Measurements from ENCODE around the gene MYO19. TPM values are rescaled to one million over a fixed set of nuclear protein-coding genes. Genes with fewer than 3 reads are reported as not detected.
A peak's percentile ranks its signal among the peaks of the same experiment; 100 is the strongest.

The MYO19 gene
- total RNA-seq, 1 experiment from 2014 or later = 167 TPM

GRCh38 chr17:36482611-36483504 lies 51.8 kb downstream of the MYO19 start:
- Histone ChIP-seq H3K27me3 (ENCODE audit: insufficient read depth, low read length) (peaks cover 5% of the 10 kb centered on the region; the same call in 1 of the 2 replicates), H4K20me1 (ENCODE audit: insufficient read depth) (no peaks in the 10 kb centered on the region), H3K27ac (ENCODE audit: low read depth, low read length) (no peak overlapping the region), H3K4me3 (replicated peaks in 1 of 2; ENCODE audit: low read depth in 1 of 2, low read length in 2 of 2) (no peak overlapping the region), H3K9me2 (ENCODE audit: insufficient read depth) (no peaks in the 10 kb centered on the region), H2AFZ (ENCODE audit: low read depth, low read length, poor library complexity, severe bottlenecking) (peak overlapping the region; percentile 83), H3K9ac (ENCODE audit: low read length) (no peak overlapping the region), H3K4me2 (ENCODE audit: low read length) (peak overlapping the region; percentile 50), H3K79me2 (ENCODE audit: insufficient read depth, low read length) (peaks cover 12% of the 10 kb centered on the region), H3K36me3 (ENCODE audit: control insufficient read depth in 1 of 2, insufficient read depth in 2 of 2, low read length in 2 of 2) (no peaks in the 10 kb centered on the region), H3K9me3 (ENCODE audit: control insufficient read depth in 1 of 2, insufficient read depth in 1 of 2, low read depth in 1 of 2, low read length in 2 of 2) (no peaks in the 10 kb centered on the region), H3K4me1 (ENCODE audit: control insufficient read depth in 1 of 2, insufficient read depth in 2 of 2, low read length in 2 of 2) (peaks cover 4 to 24% of the 10 kb centered on the region in 2 experiments; a peak in 3 of 4 replicates)
- BruUV-seq (replicated peaks) = no TSS peak
- ChIA-PET CTCF (interaction anchor here (0.7 to 1.8 kb wide), 13 partner anchors 9 to 515 kb away, joined by 3 to 8 read pairs (median 4); no protein-coding TSS in a partner anchor), POLR2A (interaction anchor here (0.6 kb wide), 1 partner anchor 9 kb away, joined by 3 read pairs; no protein-coding TSS in a partner anchor), RAD21 (ENCODE audit: low non-redundant PET in 1 of 2, low total read pairs in 2 of 2, uncharacterized antibody in 2 of 2, unreplicated experiment in 2 of 2) (interaction anchor here (1.0 to 1.3 kb wide), 2 partner anchors 333 to 513 kb away, joined by 3 to 4 read pairs; no protein-coding TSS in a partner anchor)
- intact Hi-C loops (cut with micrococcal nuclease) = loop anchor here (5.0 kb wide), 1 partner anchor 516 kb away; no protein-coding TSS in a partner anchor
- ATAC-seq (peak; percentile 86), DNase-seq (ENCODE audit: low read depth, low spot score) (peak; percentile 66)
- TF ChIP-seq TCF7L2 (IDR thresholded peaks at IDR 0.05; ENCODE audit: borderline replicate concordance, extremely low read depth, insufficient read depth, insufficient read length) (no peak), SP1 (IDR thresholded peaks at IDR 0.05; ENCODE audit: low read depth) (no peak), ATF3 (IDR thresholded peaks at IDR 0.05) (no peak), MAX (IDR thresholded peaks at IDR 0.05) (peak; percentile 98), YY1 (IDR thresholded peaks at IDR 0.05; ENCODE audit: extremely low read depth, insufficient replicate concordance, low read depth, low read length) (no peak), ELF1 (IDR thresholded peaks at IDR 0.05; ENCODE audit: borderline replicate concordance, low read depth) (no peak), ZNF274 (IDR thresholded peaks at IDR 0.05; ENCODE audit: low read depth, low read length) (no peak), POLR2A (IDR thresholded peaks at IDR 0.05; ENCODE audit: borderline replicate concordance, extremely low read depth, insufficient read depth, insufficient read length) (no peak), CBX3 (IDR thresholded peaks at IDR 0.05; ENCODE audit: low read depth) (peak; percentile 80), JUND (IDR thresholded peaks at IDR 0.05) (no peak), EZH2phosphoT487 (IDR thresholded peaks at IDR 0.05; ENCODE audit: borderline replicate concordance) (no peak), EZH2 (IDR thresholded peaks at IDR 0.05) (no peak), FOSL1 (IDR thresholded peaks at IDR 0.05; ENCODE audit: low read depth) (no peak), EGR1 (IDR thresholded peaks at IDR 0.05; ENCODE audit: low read depth) (no peak), POLR2AphosphoS5 (IDR thresholded peaks at IDR 0.05; ENCODE audit: low read depth, low read length) (peak; percentile 35; the same call in 1 of the 2 replicates), CEBPB (IDR thresholded peaks at IDR 0.05; ENCODE audit: low read depth) (no peak), RAD21 (IDR thresholded peaks at IDR 0.05; ENCODE audit: low read depth) (peak; percentile 98), SRF (IDR thresholded peaks at IDR 0.05; ENCODE audit: low read depth) (no peak)
- TF ChIP-seq, protein P1, sequence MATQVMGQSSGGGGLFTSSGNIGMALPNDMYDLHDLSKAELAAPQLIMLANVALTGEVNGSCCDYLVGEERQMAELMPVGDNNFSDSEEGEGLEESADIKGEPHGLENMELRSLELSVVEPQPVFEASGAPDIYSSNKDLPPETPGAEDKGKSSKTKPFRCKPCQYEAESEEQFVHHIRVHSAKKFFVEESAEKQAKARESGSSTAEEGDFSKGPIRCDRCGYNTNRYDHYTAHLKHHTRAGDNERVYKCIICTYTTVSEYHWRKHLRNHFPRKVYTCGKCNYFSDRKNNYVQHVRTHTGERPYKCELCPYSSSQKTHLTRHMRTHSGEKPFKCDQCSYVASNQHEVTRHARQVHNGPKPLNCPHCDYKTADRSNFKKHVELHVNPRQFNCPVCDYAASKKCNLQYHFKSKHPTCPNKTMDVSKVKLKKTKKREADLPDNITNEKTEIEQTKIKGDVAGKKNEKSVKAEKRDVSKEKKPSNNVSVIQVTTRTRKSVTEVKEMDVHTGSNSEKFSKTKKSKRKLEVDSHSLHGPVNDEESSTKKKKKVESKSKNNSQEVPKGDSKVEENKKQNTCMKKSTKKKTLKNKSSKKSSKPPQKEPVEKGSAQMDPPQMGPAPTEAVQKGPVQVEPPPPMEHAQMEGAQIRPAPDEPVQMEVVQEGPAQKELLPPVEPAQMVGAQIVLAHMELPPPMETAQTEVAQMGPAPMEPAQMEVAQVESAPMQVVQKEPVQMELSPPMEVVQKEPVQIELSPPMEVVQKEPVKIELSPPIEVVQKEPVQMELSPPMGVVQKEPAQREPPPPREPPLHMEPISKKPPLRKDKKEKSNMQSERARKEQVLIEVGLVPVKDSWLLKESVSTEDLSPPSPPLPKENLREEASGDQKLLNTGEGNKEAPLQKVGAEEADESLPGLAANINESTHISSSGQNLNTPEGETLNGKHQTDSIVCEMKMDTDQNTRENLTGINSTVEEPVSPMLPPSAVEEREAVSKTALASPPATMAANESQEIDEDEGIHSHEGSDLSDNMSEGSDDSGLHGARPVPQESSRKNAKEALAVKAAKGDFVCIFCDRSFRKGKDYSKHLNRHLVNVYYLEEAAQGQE (IDR thresholded peaks at IDR 0.05; ENCODE audit: low read depth) = no peak
- TF ChIP-seq, protein P2, sequence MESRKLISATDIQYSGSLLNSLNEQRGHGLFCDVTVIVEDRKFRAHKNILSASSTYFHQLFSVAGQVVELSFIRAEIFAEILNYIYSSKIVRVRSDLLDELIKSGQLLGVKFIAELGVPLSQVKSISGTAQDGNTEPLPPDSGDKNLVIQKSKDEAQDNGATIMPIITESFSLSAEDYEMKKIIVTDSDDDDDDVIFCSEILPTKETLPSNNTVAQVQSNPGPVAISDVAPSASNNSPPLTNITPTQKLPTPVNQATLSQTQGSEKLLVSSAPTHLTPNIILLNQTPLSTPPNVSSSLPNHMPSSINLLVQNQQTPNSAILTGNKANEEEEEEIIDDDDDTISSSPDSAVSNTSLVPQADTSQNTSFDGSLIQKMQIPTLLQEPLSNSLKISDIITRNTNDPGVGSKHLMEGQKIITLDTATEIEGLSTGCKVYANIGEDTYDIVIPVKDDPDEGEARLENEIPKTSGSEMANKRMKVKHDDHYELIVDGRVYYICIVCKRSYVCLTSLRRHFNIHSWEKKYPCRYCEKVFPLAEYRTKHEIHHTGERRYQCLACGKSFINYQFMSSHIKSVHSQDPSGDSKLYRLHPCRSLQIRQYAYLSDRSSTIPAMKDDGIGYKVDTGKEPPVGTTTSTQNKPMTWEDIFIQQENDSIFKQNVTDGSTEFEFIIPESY (IDR thresholded peaks at IDR 0.05; ENCODE audit: extremely low read depth, insufficient replicate concordance, low read length) = no peak

Measured in HCT116 (cell line).